GM03348 (cell line): ENCODE data around the gene ZNF226.
"Not testable (repeated sequence)": the region's sequence is repeated elsewhere in the genome, so short reads cannot be mapped to it uniquely, and the experiment has no call there.

Experiments used
- DNase-seq: peaks from one replicate; pipeline ENCODE4 v3.0.0; 2012; ENCODE audit warnings: low spot score

ZNF226 gene

GRCh38 chr19:44212250-44212865 is 47.5 kb downstream of the ZNF226 start, which contains the start of gene ZNF227:
Gene ZNF227 (plus strand): TSS chr19:44212532. CDS start chr19:44217793, 5,261 bp downstream.
- peak; percentile 93 for DNase-seq

GRCh38 chr19:44212866-44213346 is 48.0 kb downstream of the ZNF226 start:
- peak; percentile 45 for DNase-seq

GRCh38 chr19:44219926-44220325 is 55.0 kb downstream of the ZNF226 start:
- DNase-seq = not testable (repeated sequence)

- DNase-seq = not testable (repeated sequence)
These were observed 55.9 kb downstream of the ZNF226 start for GRCh38 chr19:44220761-44221160.

GRCh38 chr19:44221291-44221690 is 56.4 kb downstream of the ZNF226 start:
- not testable (repeated sequence) for DNase-seq
